AML-193 (cell line): ENCODE measurements around the gene SNAPC5.
"Not testable (repeated sequence)": the region's sequence is repeated elsewhere in the genome, so short reads cannot be mapped to it uniquely, and the experiment has no call there.

Source experiments
- DNase-seq, 2 experiments: peaks; one replicate each; lab custom pipeline; 2025; lab: John Stamatoyannopoulos, UW

SNAPC5 gene

GRCh38 chr15:66497502-66498455, at the start of gene SNAPC5:
Gene SNAPC5, minus strand, starts transcription at chr15:66497762. Its CDS starts 31 bp downstream, at chr15:66497731.
- peak; percentile 73 to 84 for DNase-seq

GRCh38 chr15:66545255-66545654, 47.7 kb upstream of the SNAPC5 start:
- no peak for DNase-seq

GRCh38 chr15:66542896-66543295, 45.3 kb upstream of the SNAPC5 start:
- no peak for DNase-seq

- no peak for DNase-seq
Observed at GRCh38 chr15:66535056-66535455, 37.5 kb upstream of the SNAPC5 start.

GRCh38 chr15:66524838-66525237, 27.3 kb upstream of the SNAPC5 start:
- no peak for DNase-seq

- DNase-seq, result no peak
Observed at GRCh38 chr15:66523926-66524325, 26.4 kb upstream of the SNAPC5 start.

- no peak for DNase-seq
Observed at GRCh38 chr15:66515901-66516322, 18.4 kb upstream of the SNAPC5 start.

GRCh38 chr15:66514586-66514985, 17.0 kb upstream of the SNAPC5 start:
- no peak for DNase-seq

GRCh38 chr15:66508293-66508883, 10.8 kb upstream of the SNAPC5 start:
- DNase-seq, result no peak

GRCh38 chr15:66505818-66506217, 8.3 kb upstream of the SNAPC5 start:
- no peak for DNase-seq

- DNase-seq, result no peak
Observed at GRCh38 chr15:66505430-66505811, 7.9 kb upstream of the SNAPC5 start.

GRCh38 chr15:66504563-66505429, 7.2 kb upstream of the SNAPC5 start, which contains the start of the genes RPL4 and ZWILCH:
Gene RPL4, minus strand, starts transcription at chr15:66504855. Its CDS starts 65 bp downstream, at chr15:66504790.
Gene ZWILCH, plus strand, starts transcription at chr15:66505326. Its CDS starts 13 bp downstream, at chr15:66505339.
- peak; percentile 66 to 80 for DNase-seq

- no peak for DNase-seq
Observed at GRCh38 chr15:66503780-66504562, 6.4 kb upstream of the SNAPC5 start.

GRCh38 chr15:66503041-66503648, 5.6 kb upstream of the SNAPC5 start:
- DNase-seq, result not testable (repeated sequence)

GRCh38 chr15:66502491-66502890, 4.9 kb upstream of the SNAPC5 start:
- no peak for DNase-seq

- DNase-seq, result not testable (repeated sequence)
Observed at GRCh38 chr15:66500346-66500745, 2.8 kb upstream of the SNAPC5 start.

- peak; percentile 34 to 41 for DNase-seq
Observed at GRCh38 chr15:66498501-66499386, 1.2 kb upstream of the SNAPC5 start.

GRCh38 chr15:66496951-66497501, 536 bp downstream of the SNAPC5 start:
- no peak for DNase-seq

- no peak for DNase-seq
Observed at GRCh38 chr15:66494262-66494661, 3.3 kb downstream of the SNAPC5 start.
